HG03521 (cell line): ENCODE results near the gene GNG2.
"Not testable (repeated sequence)": the region's sequence is repeated elsewhere in the genome, so short reads cannot be mapped to it uniquely, and the experiment has no call there.

Experiments
- ATAC-seq: cut with Tn5 transposase; IDR thresholded peaks from one replicate; pipeline ENCODE4 v1.9.1; 2021; ENCODE audit warnings: mild to moderate bottlenecking, moderate library complexity; ENCODE audit not compliant: unreplicated experiment

Gene GNG2

GRCh38 chr14:51884086-51884927 is 23.9 kb downstream of the GNG2 start:
- peak; percentile 48 for ATAC-seq

- no peak for ATAC-seq
These were observed 29.4 kb downstream of the GNG2 start for GRCh38 chr14:51889851-51890250.

GRCh38 chr14:51894250-51894649 is 33.8 kb downstream of the GNG2 start:
- ATAC-seq = no peak

- no peak for ATAC-seq
These were observed 35.0 kb downstream of the GNG2 start for GRCh38 chr14:51895375-51895774.

- ATAC-seq = no peak
These were observed 37.5 kb downstream of the GNG2 start for GRCh38 chr14:51897791-51898355.

GRCh38 chr14:51901475-51902024 is 41.1 kb downstream of the GNG2 start:
- ATAC-seq = no peak

- not testable (repeated sequence) for ATAC-seq
These were observed 45.3 kb downstream of the GNG2 start for GRCh38 chr14:51905656-51906121.

GRCh38 chr14:51908086-51908485 is 47.7 kb downstream of the GNG2 start:
- no peak for ATAC-seq

GRCh38 chr14:51912112-51912786 is 51.8 kb downstream of the GNG2 start:
- no peak for ATAC-seq

GRCh38 chr14:51914310-51914709 is 53.9 kb downstream of the GNG2 start:
- ATAC-seq = no peak

GRCh38 chr14:51917193-51917592 is 56.8 kb downstream of the GNG2 start:
- no peak for ATAC-seq

GRCh38 chr14:51921026-51921425 is 60.6 kb downstream of the GNG2 start:
- no peak for ATAC-seq

- no peak for ATAC-seq
These were observed 62.2 kb downstream of the GNG2 start for GRCh38 chr14:51922624-51923023.

- ATAC-seq = no peak
These were observed 64.2 kb downstream of the GNG2 start for GRCh38 chr14:51924600-51924999.

- ATAC-seq = no peak
These were observed 65.6 kb downstream of the GNG2 start for GRCh38 chr14:51925980-51926379.

GRCh38 chr14:51926449-51926848 is 66.0 kb downstream of the GNG2 start:
- no peak for ATAC-seq

GRCh38 chr14:51928568-51928967 is 68.2 kb downstream of the GNG2 start:
- no peak for ATAC-seq

GRCh38 chr14:51929166-51929565 is 68.8 kb downstream of the GNG2 start:
- ATAC-seq = no peak

GRCh38 chr14:51929910-51930682 is 69.7 kb downstream of the GNG2 start:
- ATAC-seq = no peak

- ATAC-seq = no peak
These were observed 70.9 kb downstream of the GNG2 start for GRCh38 chr14:51931308-51931707.

- ATAC-seq = no peak
These were observed 72.8 kb downstream of the GNG2 start for GRCh38 chr14:51933191-51933590.
